ENCODE measurements around the gene YWHAB.
"Not testable (repeated sequence)": the region's sequence is repeated elsewhere in the genome, so short reads cannot be mapped to it uniquely, and the experiment has no call there.

YWHAB gene

DNA sequence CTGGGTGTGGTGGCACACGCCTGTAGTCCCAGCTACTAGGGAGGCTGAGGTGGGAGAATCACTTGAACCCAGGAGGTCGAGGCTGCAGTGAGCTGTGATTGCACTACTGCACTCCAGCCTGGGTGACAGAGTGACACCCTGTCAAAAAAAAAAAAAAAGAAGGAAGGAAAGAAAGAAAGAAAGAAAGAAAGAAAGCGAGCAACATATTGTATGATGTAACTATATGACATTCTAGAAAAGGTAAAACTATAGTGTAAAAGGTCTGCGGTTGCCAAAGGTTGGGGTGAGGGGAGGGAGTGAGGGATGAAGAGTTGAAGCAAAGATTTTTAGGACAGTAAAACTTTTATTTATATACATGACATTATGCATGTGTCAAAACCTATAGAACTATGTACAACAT lies 3.1 kb upstream of the YWHAB start:
- not testable (repeated sequence) for DNase-seq

DNA sequence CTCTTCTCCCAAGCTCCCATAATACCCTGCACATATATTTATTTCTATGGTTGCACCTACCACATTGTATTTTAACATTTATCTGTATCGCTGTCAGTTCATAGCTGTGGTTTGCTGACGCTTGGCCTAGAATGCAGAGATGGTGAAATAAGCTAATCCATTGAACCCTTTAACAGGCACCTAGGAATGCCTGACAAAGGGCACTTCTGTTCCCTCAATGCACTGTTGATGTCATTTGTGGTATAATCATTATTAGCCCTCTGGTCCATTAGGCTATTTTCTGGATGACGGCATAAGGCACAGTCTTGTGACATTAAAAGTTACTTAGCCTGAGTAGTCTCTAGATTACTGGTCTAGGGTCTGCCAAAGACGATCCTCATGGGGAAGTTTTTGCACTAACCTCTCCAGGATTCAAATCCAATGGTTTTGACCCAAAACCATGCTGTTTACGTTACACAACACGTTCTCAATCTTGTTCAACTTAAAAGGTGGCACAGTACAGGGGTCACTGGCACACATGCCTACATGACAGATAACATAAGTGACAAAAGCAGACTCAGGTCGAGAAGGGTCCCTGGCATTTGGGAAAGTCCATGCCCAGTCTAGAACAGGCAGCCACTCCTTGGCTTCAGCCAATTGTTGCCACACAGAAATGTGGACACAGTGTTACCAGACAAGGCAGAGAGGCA lies 2.1 kb upstream of the YWHAB start:
- no peak for DNase-seq

DNA sequence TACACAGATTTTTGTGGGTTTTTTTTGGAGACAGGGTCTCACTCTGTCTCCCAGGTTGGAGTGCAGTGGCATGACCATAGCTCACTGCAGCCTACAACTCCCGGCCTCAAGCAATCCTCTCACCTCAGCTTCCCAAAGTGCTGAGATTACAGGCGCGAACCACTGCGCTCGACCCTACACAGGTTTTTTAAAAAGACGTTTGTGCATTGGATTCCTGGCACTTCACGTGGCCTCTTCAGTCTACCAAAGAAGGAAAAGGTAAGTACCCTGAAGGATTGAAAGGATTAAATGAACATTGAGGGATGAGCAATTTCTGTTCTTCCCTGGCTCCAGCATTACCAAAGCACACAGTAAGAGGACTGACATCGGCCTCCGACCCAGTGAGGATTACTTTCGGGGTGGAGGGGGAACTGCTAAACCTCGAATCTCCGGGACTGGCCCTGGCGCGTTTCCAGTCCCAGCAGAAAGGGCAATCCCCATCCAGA lies 556 bp upstream of the YWHAB start:
- no peak for DNase-seq

DNA sequence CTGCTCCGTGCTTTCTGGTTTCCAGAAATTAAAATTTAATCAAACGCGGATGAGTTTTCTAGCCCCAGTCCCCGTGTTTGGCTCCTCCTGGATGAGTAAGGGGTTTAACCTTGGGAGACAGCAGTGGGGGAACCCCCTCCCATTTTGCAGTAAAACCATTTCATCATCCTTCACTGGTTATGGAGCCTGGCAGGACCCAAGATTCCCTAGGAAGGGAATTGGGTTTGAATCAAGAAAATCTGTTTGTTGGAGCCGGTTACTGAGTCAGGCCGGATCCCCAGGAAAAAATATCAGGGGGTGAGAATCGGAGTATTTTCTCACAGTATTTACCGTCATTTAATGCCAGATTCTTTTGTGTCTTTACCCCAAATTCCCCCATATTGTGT lies 754 bp downstream of the YWHAB start:
- no peak for DNase-seq

DNA sequence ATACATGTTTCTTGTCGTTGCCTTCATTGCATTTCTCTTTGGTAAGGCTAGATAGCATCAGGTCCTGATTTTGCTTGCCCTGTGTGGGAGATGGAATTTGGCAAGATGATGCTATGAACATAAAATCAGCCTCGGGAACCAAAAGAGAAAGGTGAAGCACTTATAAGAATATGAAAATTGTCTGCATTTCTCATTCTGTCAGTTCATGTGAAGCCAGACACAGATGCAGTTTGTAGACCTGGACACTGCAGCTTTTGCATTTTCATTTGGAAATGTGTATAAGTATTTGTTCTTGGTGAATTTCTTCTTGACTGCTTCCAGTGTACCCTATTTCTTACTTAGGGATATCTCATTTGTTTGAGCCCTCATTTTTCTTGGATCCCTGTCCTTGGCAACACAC lies 1.3 kb downstream of the YWHAB start:
- no peak for DNase-seq

DNA sequence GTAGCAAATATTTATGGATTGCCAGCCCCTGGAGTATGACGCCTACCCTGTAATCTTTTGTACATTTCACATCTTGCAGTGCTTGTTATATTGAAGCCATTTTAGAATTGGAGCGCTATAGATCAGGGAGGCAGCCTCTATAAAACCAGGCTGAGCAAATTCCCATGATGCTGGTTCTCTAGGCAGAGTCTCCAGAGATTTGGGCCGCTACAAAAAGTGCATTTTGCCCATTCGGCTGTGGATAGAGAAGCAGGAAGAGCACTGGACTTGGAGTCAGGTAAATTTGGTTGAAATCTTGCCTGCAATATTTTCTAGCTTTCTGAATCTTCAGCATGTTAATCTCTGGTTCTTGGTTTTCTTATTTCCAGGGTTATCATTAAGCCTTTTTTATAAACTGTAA lies 2.0 kb downstream of the YWHAB start:
- DNase-seq, result no peak

DNA sequence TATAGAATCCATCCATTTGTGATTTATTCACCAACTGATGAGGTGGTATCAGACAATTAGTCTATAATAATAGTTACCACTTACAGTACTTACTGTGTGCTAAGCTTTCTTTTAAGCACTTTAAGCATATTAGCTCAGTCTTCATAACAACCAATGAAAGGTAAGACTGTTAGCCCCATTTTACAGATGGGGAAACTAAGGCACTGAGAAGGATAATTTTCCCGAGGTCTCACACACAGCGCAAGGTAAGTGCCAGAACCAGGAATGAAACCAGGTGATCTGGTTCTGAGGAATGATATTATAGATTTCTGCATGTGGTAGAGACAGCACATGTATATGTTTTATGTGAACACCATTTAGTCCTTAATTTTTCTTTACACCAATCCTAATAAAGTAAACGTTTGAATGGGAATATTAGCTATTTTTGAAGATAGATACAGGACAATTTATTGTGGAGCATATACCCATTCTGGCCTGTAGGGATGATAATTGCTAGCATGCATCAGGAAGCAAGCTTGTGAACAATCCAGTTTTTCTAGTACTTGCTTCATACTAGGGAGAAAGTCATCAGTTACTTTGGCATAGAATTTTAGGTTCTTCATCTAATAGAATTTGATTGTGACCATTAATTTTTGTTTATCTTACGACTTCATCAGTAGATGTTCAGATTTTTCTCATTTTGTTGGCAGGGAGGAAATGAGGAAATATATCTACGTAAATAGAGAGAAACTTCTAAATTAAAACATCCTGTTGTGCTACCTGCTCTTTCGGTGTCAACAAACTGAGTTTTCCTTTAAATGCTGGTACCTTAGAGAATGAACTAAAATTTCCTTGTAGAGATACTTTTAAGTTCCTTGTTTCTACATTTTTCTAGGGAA lies 3.0 kb downstream of the YWHAB start:
- DNase-seq, result no peak

DNA sequence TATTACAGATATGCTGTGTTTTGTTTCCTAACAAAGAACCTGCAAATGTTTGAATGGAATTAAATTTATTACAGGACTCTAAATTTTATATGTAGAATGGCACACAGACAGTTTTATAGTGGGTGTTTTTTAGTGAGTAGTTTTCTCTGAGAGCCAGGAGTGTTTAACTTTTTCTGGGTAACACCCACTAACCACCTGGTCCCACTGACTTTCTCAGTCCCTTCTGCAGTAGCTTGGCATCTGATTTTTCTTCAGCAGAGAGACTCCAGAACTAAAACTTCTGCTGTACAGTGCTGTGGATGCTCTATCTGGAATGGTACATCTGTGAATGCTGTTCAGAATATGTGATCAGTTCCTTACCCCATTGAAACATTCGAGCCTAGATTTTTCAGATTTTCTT lies 6.3 kb downstream of the YWHAB start:
- DNase-seq, result no peak

DNA sequence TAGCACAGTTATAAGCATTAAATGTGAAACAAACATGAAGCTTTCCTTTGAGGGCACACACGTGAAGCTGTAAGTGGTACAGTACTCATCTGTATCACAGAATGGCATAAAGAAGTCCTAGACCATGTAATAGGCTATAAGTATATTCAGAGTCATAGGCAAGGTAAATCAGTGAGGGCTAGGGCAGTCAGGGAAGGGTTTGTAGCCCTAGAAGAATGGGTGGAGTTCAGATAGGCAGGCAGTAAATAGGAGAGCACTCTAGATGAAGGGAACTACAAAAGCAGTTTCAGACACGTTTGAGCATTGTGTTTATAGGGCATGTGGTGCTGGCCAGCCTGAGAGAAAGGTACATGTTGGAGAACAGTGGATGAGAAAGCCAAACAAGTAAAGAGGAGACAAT lies 9.5 kb downstream of the YWHAB start:
- DNase-seq, result no peak

DNA sequence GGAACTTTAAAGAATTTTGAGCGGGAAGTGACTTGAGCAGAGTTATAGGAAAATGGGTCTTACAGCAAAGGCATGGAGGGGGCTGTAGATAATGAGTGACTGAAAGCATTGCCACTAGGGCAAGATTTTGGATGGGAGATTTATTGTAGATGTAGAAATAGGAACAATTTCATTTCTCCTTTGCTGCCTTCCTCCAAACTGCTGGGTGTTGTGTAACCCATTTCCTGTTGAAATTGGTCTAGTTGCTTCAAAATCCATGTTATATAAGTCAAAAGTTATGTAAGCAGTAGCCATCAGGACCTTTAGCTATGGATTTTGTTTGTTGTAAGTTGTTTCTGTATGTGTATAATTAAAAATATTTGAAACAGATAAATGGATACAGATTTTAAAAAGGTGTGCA lies 11.1 kb downstream of the YWHAB start:
- DNase-seq, result no peak

DNA sequence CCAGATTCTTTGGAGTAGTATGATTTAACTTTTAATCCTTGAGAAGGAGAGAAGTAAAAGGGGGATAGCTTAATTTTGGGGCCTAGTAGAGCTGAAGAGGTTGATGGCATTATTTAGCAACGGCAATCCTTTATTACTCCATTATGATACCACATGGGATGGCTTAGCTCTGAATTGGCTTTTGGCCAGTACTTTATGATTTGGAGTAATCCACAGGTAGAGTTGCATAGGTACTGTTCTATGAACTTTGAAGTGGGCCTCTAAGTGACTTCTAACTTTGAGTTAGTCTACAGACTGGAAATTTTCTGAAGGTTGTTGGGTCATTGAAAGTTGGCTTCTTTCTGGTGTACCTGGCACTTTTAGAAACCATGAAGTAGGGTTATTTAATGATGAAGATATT lies 11.6 kb downstream of the YWHAB start:
- no peak for DNase-seq

DNA sequence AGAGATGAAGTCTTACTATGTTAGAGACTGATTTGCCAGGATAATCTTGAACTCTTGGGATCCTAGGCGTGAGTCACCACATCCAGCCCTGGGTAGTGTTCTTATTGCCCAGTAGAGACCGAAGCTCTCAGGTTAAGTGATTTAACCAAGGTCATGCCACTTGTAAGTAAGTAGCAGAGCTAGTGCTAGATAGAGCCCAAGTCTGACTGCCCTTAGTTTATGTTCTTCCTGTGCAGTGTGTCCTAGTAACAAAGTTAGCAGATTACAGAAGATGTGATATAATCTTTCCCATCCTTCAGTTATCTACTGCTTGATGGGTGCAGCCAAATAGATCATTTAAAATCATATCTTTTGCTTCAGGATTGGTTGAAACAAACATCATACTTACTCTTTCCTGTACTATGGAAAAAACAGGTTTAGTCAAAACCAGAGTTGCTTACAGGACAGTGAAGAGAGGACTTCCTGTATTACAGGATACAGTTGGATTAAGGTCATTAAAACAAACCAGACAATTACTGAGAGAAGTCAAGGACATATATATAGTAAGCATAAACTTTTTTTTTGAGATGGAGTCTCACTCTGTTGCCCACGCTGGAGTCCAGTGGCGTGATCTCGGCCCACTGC lies 14.8 kb downstream of the YWHAB start:
- no peak for DNase-seq

DNA sequence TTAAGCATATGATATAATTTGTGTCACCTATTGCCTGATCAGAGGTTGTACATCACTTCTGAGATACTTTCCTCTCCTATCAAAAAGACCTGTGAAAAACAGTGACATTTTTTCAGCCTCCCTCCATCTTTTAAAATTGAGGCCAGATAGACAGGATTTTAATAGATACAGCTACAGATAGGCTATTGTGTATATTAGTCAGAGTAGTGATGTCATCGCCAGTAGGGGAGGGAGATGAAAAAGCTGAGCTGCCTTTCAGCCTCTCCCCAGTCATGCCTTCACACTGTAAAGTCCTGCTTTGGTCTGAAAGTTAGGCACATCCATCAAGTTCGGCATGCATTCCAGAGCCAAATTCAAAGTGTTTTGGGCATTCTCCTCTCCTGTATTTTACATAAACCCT lies 16.5 kb downstream of the YWHAB start:
- no peak for DNase-seq

DNA sequence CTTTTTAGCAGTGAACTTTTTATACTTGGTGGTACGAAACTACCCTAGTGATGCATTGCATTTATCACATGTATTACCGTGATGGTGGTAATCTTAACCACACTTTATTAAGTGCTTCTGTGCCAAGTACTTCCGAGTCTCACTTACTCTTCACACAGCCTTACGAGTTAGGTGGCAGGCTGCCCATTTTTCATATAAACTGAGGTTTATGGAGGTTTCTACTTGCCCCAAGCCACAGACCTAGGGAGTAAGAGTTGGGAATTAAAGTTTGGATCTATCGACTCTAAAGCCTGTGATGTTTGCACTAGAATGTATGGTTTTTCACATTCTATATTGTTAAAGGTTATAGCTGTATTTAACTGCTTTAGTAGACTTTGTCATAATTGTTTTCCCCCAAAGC lies 18.9 kb downstream of the YWHAB start:
- no peak for DNase-seq

DNA sequence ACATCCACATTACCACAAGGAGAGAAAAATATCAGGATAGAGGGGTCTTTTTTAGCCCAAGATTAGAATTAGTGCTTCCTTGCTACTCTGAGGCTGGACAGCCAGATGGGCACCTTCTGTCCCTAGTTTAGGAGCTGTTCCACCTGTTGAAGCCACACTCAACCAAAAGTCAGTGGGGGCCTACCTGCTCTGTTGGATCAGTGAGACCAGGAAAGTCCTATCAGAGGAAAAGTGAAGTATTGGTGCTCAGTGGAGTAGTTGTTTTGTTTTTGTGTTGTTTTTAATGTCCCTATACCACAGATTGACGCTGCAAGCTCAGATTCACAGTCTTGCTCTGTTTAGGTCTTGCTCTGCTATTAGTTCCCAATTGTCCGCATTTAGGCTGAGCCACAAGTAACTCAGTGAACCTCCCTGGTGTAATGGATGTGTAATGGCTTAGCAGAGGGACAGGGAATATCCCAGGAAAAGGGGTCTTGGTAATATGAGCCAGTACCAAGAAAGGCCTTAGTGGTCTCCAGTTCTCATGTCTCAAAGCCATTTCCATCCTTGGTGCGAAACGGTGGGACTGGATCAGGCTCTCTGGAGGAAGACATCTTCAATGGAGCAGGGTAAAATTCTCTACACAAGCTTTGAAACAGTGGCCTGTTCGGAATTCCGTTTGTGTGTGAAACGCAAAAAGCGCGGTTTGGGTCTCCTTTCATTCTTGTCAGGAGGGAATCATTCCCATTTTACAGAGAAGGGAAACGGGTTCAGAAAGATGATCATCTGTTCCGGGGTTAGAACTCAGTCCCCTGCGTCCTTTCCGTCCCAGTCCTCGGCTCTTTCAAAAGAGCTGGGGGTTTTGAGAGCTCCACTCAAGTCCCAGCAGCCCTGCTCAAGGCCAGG lies 23.7 kb downstream of the YWHAB start:
- no peak for DNase-seq

DNA sequence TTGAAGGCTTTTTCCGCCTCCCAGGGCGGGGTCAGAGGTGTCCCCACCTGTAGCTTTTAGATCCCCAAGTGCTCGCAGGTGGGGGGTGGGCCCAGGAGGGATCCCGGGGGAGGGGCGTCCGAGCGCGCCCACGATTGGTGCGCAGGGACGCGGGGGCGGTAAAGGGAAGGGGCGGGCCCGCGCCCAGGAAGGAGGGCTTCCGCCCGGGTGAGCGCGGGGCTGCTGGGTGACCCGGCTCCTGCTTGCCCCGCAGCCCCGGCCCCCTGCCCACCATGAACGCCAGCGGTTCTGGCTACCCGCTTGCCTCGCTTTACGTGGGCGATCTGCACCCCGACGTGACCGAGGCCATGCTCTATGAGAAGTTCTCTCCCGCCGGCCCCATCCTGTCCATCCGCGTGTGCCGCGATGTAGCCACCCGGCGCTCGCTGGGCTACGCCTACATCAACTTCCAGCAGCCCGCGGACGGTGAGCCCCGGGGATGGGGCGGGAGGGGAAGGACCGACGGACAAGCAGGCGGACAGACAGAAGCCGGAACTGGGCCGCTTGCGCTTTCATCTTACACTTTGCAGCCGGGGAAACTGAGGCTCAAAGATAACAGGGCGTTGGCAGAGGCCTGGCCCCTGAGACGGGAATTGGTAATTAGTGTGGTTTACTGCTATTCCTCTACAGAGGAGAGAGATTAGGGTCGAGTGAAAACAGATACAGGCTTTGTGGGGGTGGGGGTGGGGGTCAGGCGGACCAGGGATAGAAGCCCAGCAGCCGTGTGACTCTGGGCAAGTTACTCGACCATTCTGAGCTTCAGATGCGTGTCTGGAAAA lies 24.6 kb downstream of the YWHAB start, which contains the start of gene PABPC1L:
PABPC1L (plus strand) TSS at position 189 of the 818 bp plus-strand sequence; CDS start at position 273, 84 bp downstream.
- DNase-seq, result peak; percentile 62 to 71

DNA sequence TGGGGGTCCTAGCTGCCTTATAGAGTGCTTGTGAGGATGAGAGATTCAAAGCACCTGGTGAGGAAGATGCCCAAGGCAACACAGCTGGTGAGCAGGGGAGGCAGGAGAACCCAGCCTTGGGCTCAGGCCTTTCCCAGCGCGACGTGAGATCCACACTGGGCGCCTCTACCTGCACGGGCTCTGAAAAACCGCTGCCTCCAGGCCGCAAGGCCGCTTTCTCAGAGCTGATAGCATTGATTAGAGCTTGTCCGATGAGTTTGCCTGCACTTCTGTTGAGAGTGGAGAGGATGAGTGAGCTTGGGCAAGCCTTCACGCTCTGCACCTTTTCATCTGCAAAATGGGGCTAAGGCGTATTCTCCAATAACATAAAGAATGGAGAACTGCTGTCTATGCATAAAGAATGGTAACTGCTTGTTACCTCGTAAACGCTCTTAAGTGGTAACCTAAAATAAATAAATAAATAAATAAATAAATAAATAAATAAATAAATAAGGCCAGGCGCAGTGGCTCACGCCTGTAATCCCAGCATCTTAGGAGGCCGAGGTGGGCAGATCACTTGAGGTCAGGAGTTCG lies 25.3 kb downstream of the YWHAB start:
- peak in 1 of 2 experiments; percentile 4 for DNase-seq

DNA sequence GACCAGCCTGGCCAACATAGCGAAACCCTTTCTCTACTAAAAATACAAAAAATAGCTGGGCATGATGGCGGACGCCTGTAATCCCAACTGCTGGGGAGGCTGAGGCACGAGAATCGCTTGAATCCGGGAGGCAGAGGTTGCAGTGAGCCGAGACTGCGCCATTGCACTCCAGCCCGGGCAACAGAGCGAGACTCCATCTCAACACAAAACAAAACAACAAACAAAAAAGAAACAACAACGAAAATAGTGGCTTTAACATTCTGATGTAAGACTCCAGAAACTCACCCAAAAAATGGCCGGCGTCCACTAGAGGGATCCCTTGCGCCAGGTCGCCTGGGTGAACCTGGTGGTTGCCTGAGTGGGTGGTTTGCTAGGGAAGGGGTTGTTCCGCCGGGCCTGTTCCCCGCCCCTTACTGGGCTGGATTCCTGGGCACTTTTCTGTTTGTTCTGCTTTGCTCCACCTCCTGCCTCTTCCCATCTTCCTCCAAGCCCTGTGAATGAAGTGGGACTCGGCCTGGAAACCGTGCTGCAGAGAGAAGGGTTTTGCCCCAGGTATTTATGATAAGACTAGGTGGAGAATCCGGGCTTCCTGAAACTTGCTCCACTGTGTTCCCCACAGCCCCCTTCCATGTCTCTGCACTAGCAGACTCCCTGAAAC lies 25.9 kb downstream of the YWHAB start:
- peak; percentile 37 to 51 for DNase-seq

DNA sequence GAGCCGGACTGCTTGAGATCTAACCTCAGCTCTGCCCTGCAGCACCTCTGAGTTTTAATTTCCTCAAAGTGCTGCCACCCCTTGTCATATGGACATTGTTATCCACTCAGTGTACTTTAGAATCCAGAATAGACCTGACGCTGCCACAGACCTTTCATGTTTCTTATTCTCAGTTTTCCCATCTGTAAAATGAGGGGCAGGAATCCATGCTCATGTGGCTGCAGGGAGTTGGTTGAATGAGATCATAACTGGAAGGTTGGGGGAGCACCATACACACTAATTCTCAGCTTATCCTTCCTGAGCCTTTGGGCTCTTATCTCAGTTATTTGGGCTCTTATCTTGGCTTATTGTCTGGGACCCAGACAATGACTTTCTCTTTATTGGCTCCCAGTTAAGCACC lies 26.7 kb downstream of the YWHAB start:
- no peak for DNase-seq

DNA sequence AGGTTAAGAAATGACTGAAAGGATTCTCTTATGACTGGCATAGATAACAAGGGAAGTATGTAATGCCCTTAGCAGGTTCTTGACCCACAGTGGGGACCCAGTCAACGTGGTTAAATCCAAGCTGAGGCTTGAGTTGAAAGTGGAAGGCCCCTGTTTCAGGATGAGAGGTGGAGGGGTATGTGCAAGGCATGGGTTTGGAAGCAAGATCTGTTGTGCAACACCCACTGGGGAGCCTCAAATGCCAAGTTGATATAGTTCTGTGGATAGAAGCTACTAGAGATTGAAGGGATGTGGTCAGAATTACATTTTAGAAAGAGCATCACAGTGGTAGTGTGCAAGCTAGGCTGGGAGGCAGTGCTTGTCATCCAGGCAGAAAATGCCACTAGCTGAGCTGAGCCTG lies 29.4 kb downstream of the YWHAB start:
- no peak for DNase-seq

DNA sequence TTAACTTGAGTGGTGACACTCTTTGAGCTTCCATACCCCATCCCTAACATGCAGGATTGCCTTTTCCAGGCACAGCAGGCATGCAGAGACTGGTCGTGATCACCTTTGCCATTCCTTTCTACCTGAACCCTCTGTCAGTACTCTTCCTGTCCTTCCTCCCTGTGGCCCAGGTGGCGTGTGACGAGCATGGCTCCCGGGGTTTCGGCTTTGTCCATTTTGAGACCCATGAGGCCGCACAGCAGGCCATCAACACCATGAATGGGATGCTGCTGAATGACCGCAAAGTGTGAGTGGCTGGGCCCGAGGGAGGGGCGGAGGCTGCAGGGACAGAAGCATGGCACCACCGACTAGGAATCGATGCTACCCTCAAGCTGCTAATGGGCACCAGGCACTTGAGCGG lies 31.1 kb downstream of the YWHAB start:
- no peak for DNase-seq

Data from SHP77 (cell line).